GM18508 (cell line): Measurements from ENCODE around the gene TMEM176B.
"Not testable (repeated sequence)": the region's sequence is repeated elsewhere in the genome, so short reads cannot be mapped to it uniquely, and the experiment has no call there.

Source experiments
- ATAC-seq: cut with Tn5 transposase; IDR thresholded peaks from one replicate; pipeline ENCODE4 v1.9.1; 2021; ENCODE audit warnings: moderate number of reproducible peaks; ENCODE audit not compliant: insufficient read depth, unreplicated experiment

Gene TMEM176B

GRCh38 chr7:150823484-150824126 lies 23.4 kb upstream of the TMEM176B start:
- ATAC-seq, result no peak

GRCh38 chr7:150823043-150823442 lies 22.9 kb upstream of the TMEM176B start:
- ATAC-seq, result no peak

GRCh38 chr7:150820578-150821198 lies 20.5 kb upstream of the TMEM176B start:
- ATAC-seq, result no peak

- no peak for ATAC-seq
Observed at GRCh38 chr7:150820148-150820547, 20.0 kb upstream of the TMEM176B start.

- no peak for ATAC-seq
Observed at GRCh38 chr7:150818971-150819370, 18.8 kb upstream of the TMEM176B start.

GRCh38 chr7:150814328-150815001 lies 14.3 kb upstream of the TMEM176B start:
- no peak for ATAC-seq

- not testable (repeated sequence) for ATAC-seq
Observed at GRCh38 chr7:150807616-150808438, 7.7 kb upstream of the TMEM176B start.

- no peak for ATAC-seq
Observed at GRCh38 chr7:150806863-150807262, 6.7 kb upstream of the TMEM176B start.

- ATAC-seq, result no peak
Observed at GRCh38 chr7:150806454-150806853, 6.3 kb upstream of the TMEM176B start.

- ATAC-seq, result no peak
Observed at GRCh38 chr7:150805864-150806263, 5.7 kb upstream of the TMEM176B start.

- ATAC-seq, result no peak
Observed at GRCh38 chr7:150804802-150805201, 4.6 kb upstream of the TMEM176B start.

- ATAC-seq, result no peak
Observed at GRCh38 chr7:150803161-150803860, 3.1 kb upstream of the TMEM176B start.

- ATAC-seq, result no peak
Observed at GRCh38 chr7:150801946-150802771, 2.0 kb upstream of the TMEM176B start.

- no peak for ATAC-seq
Observed at GRCh38 chr7:150801242-150801945, 1.2 kb upstream of the TMEM176B start.

- no peak for ATAC-seq
Observed at GRCh38 chr7:150800581-150801241, 547 bp upstream of the TMEM176B start, which contains the start of gene TMEM176A. Gene TMEM176A (plus strand): TSS chr7:150800769. CDS start chr7:150801551, 782 bp downstream.

- no peak for ATAC-seq
Observed at GRCh38 chr7:150799156-150799555, 1.0 kb downstream of the TMEM176B start.

GRCh38 chr7:150797661-150798060 lies 2.5 kb downstream of the TMEM176B start:
- ATAC-seq, result no peak

GRCh38 chr7:150793569-150794238 lies 6.5 kb downstream of the TMEM176B start:
- no peak for ATAC-seq
